Panc1 (cell line): ENCODE data around the gene RPS16. TPM values are rescaled to one million over a fixed set of nuclear protein-coding genes. Genes with fewer than 3 reads are reported as not detected.

Source experiments
- ATAC-seq: fragments of 200-7000 bp; cut with Tn5 transposase; 2 replicates; pipeline ENCODE4 v1.9.1; 2020; ENCODE audit warnings: mild to moderate bottlenecking, moderate library complexity
- BruUV-seq: library from RNA; stranded (reverse); fragments of 400-500 nt; replicated peaks from 2 replicates; lab custom pipeline; 2021; lab: Mats Ljungman, UMichigan
- CTCF ChIA-PET: fragments of 300-600 bp; sonication (Branson Sonifier 250); formaldehyde crosslinking; loops from one replicate; lab custom pipeline; 2022; ENCODE audit warnings: antibody characterized with exemption; lab: Charles Lee
- POLR2A ChIA-PET: fragments of 300-600 bp; sonication (Branson Sonifier 250); formaldehyde crosslinking; loops from one replicate; lab custom pipeline; 2022; ENCODE audit warnings: antibody characterized with exemption; lab: Charles Lee
- DNase-seq: peaks from one replicate; pipeline ENCODE4 v3.0.0-alpha.2; 2010; ENCODE audit warnings: low read depth, low spot score
- H3K27ac ChIP-seq: 2 replicates; pipeline ENCODE4 v1.5.1; 2011; ENCODE audit warnings: mild to moderate bottlenecking, low read length, inconsistent platforms
- H3K27me3 ChIP-seq: fragments of 200-500 bp; sonication (Bioruptor generic); 2 replicates; pipeline ENCODE4 v1.6.0; 2014; ENCODE audit warnings: low read length, inconsistent platforms; ENCODE audit not compliant: control insufficient read depth, insufficient read depth
- H3K36me3 ChIP-seq: fragments of 200-500 bp; sonication (Bioruptor generic); 2 replicates; pipeline ENCODE4 v1.5.1; 2014; ENCODE audit warnings: inconsistent platforms, mild to moderate bottlenecking, low read length, moderate library complexity; ENCODE audit not compliant: control insufficient read depth, insufficient read depth
- H3K4me1 ChIP-seq: 2 replicates; pipeline ENCODE4 v1.5.1; 2011; ENCODE audit warnings: inconsistent platforms, mild to moderate bottlenecking, low read length, moderate library complexity; ENCODE audit not compliant: control insufficient read depth, insufficient read depth
- H3K4me3 ChIP-seq, 2 experiments: 2 replicates each; pipeline ENCODE4 v1.5.1; 2011 to 2012; ENCODE audit warnings: low read depth in 2 of 2, low read length in 2 of 2, mild to moderate bottlenecking in 2 of 2, inconsistent platforms in 1 of 2, moderate library complexity in 1 of 2
- H3K9me3 ChIP-seq: fragments of 200-500 bp; sonication (Bioruptor generic); 2 replicates; pipeline ENCODE4 v1.5.1; 2014; ENCODE audit warnings: low read depth, mild to moderate bottlenecking, inconsistent platforms, low read length, moderate library complexity; ENCODE audit not compliant: control insufficient read depth, insufficient read depth
- POLR2AphosphoS5 ChIP-seq: IDR thresholded peaks from 2 replicates; pipeline ENCODE4 v1.6.1; 2012; ENCODE audit warnings: mild to moderate bottlenecking, low read depth, low read length, moderate library complexity
- SIN3A ChIP-seq: IDR thresholded peaks from 2 replicates; pipeline ENCODE4 v1.6.1; 2012; ENCODE audit warnings: low read depth, mild to moderate bottlenecking, low read length, moderate library complexity, borderline replicate concordance; ENCODE audit not compliant: insufficient read depth
- TCF7L2 ChIP-seq: IDR thresholded peaks from 2 replicates; pipeline ENCODE4 v1.6.1; 2011; ENCODE audit warnings: mild to moderate bottlenecking, low read depth, low read length, inconsistent platforms
- in situ Hi-C: cut with HindIII; loops from 2 replicates; pipeline ENCODE4 v1.10.0; 2016; ENCODE audit warnings: low sequenced_read_pairs, low pct_unique_long_range_greater_than_20kb
- intact Hi-C: fragments of 100-400 bp; cut with micrococcal nuclease; formaldehyde crosslinking; loops from one replicate; pipeline ENCODE4 v1.10.0; 2022; ENCODE audit not compliant: unreplicated experiment
- total RNA-seq: library from RNA; stranded (reverse); gene quantifications from one replicate; pipeline ENCODE4 v1.2.1, GENCODE V29; 2021; ENCODE audit not compliant: unreplicated experiment
- TF ChIP-seq, protein P1 (sequence below), 2 experiments: IDR thresholded peaks; 2 replicates each; pipeline ENCODE4 v1.6.1; 2011 to 2012; ENCODE audit warnings: low read depth in 2 of 2, control low read depth in 1 of 2, low read length in 1 of 2, mild to moderate bottlenecking in 1 of 2, moderate library complexity in 1 of 2; ENCODE audit not compliant: insufficient read depth in 1 of 2
- TF ChIP-seq, protein P2 (sequence below): fragments of 450-650 bp; IDR thresholded peaks from 2 replicates; pipeline ENCODE4 v1.5.1; 2017; ENCODE audit warnings: mild to moderate bottlenecking

The RPS16 gene
- total RNA-seq, 1 experiment from 2014 or later, result 27,832 TPM

DNA sequence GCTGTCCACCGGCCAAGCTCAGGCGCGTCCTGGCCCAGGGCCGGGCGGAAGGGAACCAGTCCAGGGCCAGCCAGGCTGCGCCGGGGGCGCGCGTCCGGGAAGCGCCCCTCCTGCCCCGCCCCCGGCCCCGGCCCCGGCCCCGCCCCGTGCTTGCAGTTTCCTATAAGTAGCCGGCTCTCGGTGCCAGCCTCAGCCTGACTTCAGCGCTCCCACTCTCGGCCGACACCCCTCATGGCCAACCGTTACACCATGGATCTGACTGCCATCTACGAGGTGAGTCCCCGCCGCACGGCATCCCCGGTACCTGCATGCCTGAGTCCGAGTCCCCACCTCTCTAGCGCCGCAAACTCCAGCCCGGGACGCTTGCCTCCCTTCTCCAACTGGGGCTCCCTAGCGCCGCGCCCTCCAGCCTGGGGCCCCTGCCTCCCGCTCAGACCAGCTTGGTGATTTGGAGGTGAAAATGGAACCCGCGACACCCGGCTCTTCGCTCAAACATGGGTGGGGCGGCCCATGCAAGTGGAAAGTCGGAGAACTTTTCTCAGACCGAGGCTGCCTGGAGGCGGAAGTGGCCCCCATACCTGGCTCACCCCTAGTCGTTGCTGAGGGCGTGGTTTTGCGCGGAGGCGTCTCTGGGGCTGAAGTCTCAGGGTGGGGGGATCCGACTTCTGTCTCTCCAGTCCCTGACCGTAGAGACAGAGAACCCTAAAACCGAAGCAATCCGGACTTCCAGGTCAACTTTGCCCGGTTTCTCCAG lies 28.9 kb downstream of the RPS16 start, which contains the start of gene ZFP36:
ZFP36 (plus strand) TSS at position 192 of the 754 bp plus-strand sequence; CDS start at position 250, 58 bp downstream.
- peak; percentile 37 for ATAC-seq
- BruUV-seq, result no TSS peak
- intact Hi-C loops, result no loop called here

GRCh38 chr19:39405958-39406655 lies 29.6 kb downstream of the RPS16 start:
- CTCF ChIA-PET, result interaction anchor here (0.6 to 4.6 kb wide), 10 partner anchors 9 to 475 kb away, joined by 3 to 144 read pairs (median 4); partner anchors contain the start of genes MED29, MRPS12, PAF1 and RPS16
- BruUV-seq, result TSS peak; percentile 35

More for the DNA sequence above, 28.9 kb downstream of the RPS16 start, which contains the start of gene ZFP36:
- CTCF ChIA-PET, result interaction anchor here (0.6 to 4.6 kb wide), 8 partner anchors 9 to 213 kb away, joined by 3 to 144 read pairs (median 6); partner anchors contain the start of genes MED29, PAF1 and RPS16
- Histone ChIP-seq H3K36me3 (peaks cover 7% of the 10 kb centered on the region), H3K4me1 (peaks cover 76% of the 10 kb centered on the region), H3K9me3 (no peaks in the 10 kb centered on the region), H3K27me3 (no peaks in the 10 kb centered on the region), H3K27ac (peak within 1 kb of the TSS; percentile 92), H3K4me3 (peak within 1 kb of the TSS; percentile 42 to 55)
- POLR2A ChIA-PET, result interaction anchor here (0.5 to 15.7 kb wide), 27 partner anchors 9 to 773 kb away, joined by 3 to 524 read pairs (median 7); partner anchors contain the start of genes DYRK1B, MED29, PAF1 and RPS16
- DNase-seq, result peak; percentile 100
- TF ChIP-seq, protein P1, sequence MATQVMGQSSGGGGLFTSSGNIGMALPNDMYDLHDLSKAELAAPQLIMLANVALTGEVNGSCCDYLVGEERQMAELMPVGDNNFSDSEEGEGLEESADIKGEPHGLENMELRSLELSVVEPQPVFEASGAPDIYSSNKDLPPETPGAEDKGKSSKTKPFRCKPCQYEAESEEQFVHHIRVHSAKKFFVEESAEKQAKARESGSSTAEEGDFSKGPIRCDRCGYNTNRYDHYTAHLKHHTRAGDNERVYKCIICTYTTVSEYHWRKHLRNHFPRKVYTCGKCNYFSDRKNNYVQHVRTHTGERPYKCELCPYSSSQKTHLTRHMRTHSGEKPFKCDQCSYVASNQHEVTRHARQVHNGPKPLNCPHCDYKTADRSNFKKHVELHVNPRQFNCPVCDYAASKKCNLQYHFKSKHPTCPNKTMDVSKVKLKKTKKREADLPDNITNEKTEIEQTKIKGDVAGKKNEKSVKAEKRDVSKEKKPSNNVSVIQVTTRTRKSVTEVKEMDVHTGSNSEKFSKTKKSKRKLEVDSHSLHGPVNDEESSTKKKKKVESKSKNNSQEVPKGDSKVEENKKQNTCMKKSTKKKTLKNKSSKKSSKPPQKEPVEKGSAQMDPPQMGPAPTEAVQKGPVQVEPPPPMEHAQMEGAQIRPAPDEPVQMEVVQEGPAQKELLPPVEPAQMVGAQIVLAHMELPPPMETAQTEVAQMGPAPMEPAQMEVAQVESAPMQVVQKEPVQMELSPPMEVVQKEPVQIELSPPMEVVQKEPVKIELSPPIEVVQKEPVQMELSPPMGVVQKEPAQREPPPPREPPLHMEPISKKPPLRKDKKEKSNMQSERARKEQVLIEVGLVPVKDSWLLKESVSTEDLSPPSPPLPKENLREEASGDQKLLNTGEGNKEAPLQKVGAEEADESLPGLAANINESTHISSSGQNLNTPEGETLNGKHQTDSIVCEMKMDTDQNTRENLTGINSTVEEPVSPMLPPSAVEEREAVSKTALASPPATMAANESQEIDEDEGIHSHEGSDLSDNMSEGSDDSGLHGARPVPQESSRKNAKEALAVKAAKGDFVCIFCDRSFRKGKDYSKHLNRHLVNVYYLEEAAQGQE (IDR thresholded peaks at IDR 0.05; ENCODE audit: insufficient read depth in 1 of 2, low read depth in 2 of 2, low read length in 1 of 2), result no peak
- TF ChIP-seq POLR2AphosphoS5 (no peak), TCF7L2 (no peak), SIN3A (no peak)
- TF ChIP-seq, protein P2, sequence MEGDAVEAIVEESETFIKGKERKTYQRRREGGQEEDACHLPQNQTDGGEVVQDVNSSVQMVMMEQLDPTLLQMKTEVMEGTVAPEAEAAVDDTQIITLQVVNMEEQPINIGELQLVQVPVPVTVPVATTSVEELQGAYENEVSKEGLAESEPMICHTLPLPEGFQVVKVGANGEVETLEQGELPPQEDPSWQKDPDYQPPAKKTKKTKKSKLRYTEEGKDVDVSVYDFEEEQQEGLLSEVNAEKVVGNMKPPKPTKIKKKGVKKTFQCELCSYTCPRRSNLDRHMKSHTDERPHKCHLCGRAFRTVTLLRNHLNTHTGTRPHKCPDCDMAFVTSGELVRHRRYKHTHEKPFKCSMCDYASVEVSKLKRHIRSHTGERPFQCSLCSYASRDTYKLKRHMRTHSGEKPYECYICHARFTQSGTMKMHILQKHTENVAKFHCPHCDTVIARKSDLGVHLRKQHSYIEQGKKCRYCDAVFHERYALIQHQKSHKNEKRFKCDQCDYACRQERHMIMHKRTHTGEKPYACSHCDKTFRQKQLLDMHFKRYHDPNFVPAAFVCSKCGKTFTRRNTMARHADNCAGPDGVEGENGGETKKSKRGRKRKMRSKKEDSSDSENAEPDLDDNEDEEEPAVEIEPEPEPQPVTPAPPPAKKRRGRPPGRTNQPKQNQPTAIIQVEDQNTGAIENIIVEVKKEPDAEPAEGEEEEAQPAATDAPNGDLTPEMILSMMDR, result no peak
- in situ Hi-C loops, result no loop called here

More at GRCh38 chr19:39405958-39406655, 29.6 kb downstream of the RPS16 start:
- Histone ChIP-seq H3K4me3 (peak overlapping the region; percentile 42 to 55), H3K36me3 (peaks cover 7% of the 10 kb centered on the region), H3K27ac (peak overlapping the region; percentile 90), H3K9me3 (no peaks in the 10 kb centered on the region), H3K4me1 (peaks cover 76% of the 10 kb centered on the region), H3K27me3 (no peaks in the 10 kb centered on the region)
- DNase-seq, result peak; percentile 94
- POLR2A ChIA-PET, result interaction anchor here (0.5 to 15.7 kb wide), 26 partner anchors 9 to 772 kb away, joined by 3 to 524 read pairs (median 6); partner anchors contain the start of genes DYRK1B, MED29, PAF1 and RPS16
- intact Hi-C loops, result no loop called here
- TF ChIP-seq, protein P2, result no peak
- TF ChIP-seq TCF7L2 (no peak), SIN3A (no peak), POLR2AphosphoS5 (no peak)
- TF ChIP-seq, protein P1 (IDR thresholded peaks at IDR 0.05; ENCODE audit: insufficient read depth in 1 of 2, low read depth in 2 of 2, low read length in 1 of 2), result no peak
- in situ Hi-C loops, result no loop called here
- ATAC-seq, result peak; percentile 0
